HTR-8/SVneo (cell line): Measurements from ENCODE around the gene CD69.

Source experiments
- DNase-seq: peaks from one replicate; pipeline ENCODE4 v3.0.0; 2011; ENCODE audit warnings: low spot score, mixed read lengths; ENCODE audit not compliant: insufficient read length
- FAIRE-seq: peaks from 2 replicates; lab custom pipeline; 2011; peaks lifted over from hg19 to GRCh38; lab: Jason Lieb, UNC

CD69 gene

DNA sequence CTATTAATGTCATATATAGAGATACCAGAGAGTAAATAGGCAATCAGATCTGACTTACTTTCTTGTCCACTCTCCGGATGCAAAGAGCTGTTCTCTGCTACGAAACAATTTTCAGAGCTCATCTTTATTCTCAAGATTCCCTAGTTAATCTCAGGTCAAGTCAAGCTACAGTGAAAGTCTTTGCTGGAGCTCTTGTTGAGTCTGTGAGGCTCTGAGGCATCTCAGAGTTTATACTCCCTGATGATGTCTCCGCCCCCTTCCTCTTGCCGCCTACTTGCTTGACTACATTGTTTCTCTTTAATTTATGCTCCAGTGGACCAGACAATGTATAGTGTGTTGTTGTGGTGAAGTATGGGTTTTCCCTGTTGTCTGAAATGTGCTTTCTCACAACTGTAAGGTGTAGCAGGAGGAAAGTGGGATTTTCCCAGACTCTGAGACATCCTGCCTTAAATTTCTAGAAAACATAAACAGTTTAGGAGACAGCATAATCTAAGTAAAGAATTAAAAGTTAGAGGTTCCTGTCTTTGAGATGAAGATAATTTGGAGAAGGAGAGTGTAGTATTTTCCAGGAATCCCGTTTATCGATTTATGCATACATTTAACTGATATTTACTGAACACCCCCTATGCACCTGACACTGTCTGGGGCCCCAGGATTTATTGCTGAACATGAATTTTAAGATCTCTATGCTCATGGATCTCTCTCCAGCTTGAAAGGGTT, at the start of gene CD69:
Gene CD69, minus strand, starts transcription at position 203 of the 720 bp plus-strand sequence. Its CDS starts 81 bp downstream, at position 122.
- no peak for FAIRE-seq
- no peak for DNase-seq

- DNase-seq (no peak), FAIRE-seq (no peak)
Measured at GRCh38 chr12:9809866-9810265, 49.2 kb upstream of the CD69 start.

GRCh38 chr12:9809338-9809737, 48.6 kb upstream of the CD69 start:
- no peak for DNase-seq
- FAIRE-seq = no peak

- no peak for FAIRE-seq
- no peak for DNase-seq
Measured at GRCh38 chr12:9808504-9808903, 47.8 kb upstream of the CD69 start.

GRCh38 chr12:9806714-9807113, 46.0 kb upstream of the CD69 start:
- DNase-seq (no peak), FAIRE-seq (no peak)

DNA sequence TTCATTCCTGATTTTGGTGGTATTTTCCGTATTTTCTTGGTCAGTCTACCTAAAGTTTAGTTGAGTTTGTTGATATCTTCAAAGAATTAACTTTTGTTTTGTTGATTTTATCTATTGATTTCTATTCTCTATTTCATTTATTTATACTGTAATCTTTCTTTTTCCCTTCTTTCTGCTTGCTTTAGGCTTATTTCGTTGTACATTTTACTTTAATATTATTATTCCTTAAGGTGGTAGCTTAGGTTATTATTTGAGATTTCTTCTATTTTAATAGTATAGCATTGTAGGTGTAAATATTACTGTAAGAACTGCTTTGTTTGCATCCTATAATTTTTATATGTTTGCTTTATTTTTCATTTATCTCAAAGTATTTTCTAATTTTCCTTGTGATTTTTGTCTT, 45.2 kb upstream of the CD69 start:
- FAIRE-seq = no peak
- no peak for DNase-seq

DNA sequence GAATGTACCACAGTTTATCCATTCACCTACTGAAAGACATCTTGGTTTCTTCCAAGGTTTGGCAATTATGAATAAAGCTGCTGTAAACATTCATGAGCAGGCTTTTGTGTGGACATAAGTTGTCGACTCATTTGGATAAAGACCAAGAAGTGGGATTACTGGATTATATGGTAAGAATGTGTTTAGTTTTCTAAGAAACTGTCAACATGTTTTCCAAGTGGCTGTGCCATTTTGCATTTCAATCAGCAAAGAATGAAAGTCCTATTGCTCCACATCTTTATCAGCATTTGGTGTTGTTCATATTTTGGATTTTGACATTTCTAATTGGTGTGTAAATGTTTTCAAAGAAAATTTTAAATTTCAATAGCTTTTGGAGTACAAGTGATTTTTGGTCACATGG, 39.3 kb upstream of the CD69 start:
- DNase-seq = no peak
- no peak for FAIRE-seq

GRCh38 chr12:9797722-9798619, 37.3 kb upstream of the CD69 start:
- no peak for DNase-seq
- FAIRE-seq = no peak

DNA sequence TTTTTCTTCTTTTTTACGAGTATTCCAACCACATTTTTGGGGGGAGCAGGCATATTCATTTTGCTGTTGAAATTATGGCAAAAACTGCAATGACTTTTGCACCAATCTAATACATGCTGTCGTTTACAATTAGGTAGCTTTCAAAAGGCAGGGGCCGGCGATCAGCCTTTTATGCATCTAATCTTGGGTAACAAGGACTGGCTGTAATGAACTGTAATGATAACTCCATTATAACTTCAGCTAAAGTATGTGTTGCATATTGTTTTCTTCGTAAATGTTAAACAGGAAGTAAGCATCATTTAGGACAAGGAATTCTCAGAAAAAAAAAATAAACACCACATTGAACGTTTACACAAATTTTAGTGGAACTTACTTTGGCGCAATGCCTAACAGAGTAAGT, 36.3 kb upstream of the CD69 start:
- DNase-seq (no peak), FAIRE-seq (no peak)

GRCh38 chr12:9796346-9796745, 35.6 kb upstream of the CD69 start:
- no peak for FAIRE-seq
- no peak for DNase-seq

DNA sequence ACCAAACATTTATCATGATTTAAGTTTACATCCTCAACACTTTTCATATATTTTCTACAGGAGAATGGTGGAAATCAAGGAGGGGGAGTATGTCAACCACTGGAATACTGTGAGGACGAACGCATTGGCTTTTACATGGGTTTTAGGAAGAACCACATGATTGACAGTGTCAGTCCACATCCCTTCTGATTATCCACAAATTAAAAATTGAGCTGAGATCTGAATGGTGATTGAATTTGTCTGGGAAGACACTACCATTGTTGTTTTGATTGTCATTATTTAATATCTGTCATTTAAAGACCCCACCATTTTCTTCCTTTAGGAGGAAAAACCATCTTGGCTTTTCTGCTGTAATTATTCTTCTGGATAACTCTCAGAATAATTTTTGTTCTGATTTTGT, 35.2 kb upstream of the CD69 start:
- FAIRE-seq = no peak
- DNase-seq = no peak

DNA sequence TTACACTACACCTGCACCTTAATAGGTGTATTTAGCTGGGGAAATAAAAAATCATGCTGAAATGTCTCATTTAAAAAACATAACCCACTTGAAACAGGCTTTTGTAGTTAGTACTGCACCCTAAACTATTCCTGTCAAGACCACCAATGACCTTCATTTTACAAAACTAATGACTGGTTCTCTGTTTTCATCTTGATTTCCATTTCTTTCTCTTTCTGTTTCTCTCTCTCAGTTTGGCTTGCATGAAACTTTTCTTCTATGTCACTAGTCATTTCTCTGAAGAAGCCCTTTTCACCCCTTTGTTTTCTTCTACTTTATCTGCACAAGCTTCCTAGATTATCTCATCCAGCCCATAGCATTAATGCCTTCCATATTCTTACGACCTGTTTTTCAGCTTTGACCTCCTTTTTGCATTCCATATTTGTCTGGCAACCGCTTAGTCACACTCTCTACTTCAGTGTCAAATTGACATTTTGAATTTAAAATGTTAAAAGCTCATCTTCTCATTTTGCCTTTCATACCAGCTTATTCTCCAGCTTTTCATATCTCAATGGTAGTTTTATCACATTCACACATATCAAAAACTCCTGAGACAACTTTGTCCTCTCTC, 33.9 kb upstream of the CD69 start:
- DNase-seq = no peak
- no peak for FAIRE-seq

DNA sequence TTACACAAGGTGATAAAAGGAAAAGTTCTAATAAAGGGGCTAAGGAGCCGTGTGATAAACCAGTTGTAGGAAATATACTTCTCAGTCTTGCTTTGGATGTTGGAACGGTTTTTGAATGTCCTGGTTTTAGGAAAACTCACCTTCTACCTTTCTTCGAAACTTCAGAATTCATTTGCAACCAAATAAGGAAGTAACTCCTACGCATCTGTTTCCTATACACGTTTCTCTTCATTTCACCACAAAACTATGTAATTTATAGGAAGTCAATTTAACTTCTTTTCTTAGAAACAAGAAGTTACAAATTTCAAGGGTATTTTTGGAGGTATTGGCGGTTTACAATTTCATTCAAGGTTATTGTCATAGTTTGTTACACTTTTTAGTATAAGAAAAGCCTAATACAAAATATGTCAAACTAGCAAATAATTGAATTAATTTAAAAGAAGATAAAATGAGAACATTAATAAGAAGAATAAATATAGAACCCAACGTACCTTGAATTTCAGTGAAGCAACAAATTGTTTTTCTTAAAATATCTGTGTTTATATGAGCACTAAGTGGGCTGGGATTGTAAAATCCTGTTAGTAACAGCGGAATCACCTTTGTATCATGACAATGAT, 33.2 kb upstream of the CD69 start:
- DNase-seq = no peak
- no peak for FAIRE-seq

- DNase-seq (no peak), FAIRE-seq (no peak)
Measured at GRCh38 chr12:9792961-9793617, 32.4 kb upstream of the CD69 start.

- FAIRE-seq (no peak), DNase-seq (no peak)
Measured at GRCh38 chr12:9792185-9792900, 31.6 kb upstream of the CD69 start.

DNA sequence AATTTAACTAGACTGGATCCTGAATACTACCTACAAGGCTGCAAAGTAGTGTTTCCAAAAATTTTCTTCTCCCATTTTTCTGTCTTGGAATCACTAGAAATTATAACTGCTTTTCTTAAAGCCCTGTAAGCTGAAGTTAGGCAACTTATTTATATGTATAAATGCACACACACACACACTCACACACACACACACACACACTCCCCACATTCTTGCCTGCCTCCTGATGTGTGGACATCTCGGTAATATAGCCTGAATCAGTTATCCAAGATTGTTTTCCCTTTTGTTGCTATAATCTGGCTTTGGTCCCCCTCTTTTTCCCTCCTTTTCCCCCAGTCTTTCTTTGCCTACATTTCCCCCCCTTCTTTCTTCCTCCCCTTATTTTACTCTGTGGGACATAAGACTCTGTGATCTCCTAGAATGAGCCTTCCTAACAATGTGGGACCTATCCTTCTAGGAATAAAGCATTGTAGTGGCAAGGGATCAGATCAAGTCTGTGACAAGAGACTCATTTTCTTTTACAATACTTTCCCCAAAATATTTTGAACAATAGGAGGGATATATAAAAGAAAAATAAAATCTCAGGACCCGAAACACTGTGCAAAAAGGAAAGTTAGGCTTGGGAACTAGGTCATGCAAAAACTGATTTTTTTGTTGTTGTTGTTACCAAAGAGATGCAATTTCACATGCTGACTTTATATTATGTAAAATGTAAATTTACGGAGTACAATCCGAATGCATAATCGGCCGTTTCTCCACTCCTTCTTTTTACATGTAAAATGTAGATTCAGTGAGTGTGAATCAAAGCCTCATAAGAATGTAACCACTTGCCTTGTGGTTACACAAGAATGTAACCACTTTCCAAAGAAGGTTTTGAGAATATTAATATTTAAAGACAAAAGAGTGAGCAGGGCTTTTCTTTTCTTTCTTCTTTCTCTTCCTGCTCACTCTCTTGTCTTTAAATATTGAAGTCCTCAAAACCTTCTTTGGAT, 26.3 kb upstream of the CD69 start:
- no peak for DNase-seq

DNA sequence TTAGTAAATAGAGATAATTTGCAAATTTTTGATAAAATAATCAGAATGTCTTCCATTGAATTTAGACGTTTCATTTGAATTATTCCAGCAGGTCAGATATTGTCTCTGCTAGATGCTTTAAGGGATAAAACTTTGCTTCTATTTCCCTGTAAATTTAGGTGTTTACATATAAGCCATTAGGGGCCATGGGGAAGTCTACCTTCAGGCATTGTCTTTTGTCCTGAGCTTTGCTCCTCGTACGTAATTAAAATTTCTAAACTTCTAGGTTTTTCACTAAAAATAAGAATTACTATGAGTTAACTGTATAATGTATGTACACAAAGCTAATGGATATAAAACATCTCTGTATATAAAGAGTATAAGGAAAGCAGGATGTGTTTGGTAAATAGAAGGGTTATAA, 24.1 kb upstream of the CD69 start:
- FAIRE-seq (no peak), DNase-seq (no peak)

More for the DNA sequence above, 26.3 kb upstream of the CD69 start:
- FAIRE-seq = no peak

DNA sequence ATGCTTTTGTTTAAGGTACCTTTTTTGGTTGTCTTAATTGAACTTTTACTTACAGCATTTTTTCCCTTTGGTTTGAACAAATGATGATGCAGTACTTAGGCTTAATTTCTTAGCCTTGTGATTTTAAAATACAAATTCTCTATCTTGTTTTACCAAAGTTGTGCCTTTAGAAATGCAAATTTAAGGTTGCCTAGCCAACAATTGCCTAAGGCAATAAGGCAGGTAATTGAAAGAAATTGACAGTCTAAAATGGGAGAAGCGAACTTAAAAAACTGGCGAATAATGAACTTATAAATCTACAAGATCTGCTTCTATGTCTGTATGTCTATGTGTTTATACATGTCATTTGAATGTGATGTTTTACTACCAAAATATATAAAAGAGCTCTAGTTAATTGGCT, 23.6 kb upstream of the CD69 start:
- FAIRE-seq (no peak), DNase-seq (no peak)
